Measurements from ENCODE around the gene HOXB7. TPM values are rescaled to one million over a fixed set of nuclear protein-coding genes. Genes with fewer than 3 reads are reported as not detected.

HOXB7 gene
- total RNA-seq, 1 experiment from 2014 or later = 39.7 TPM

DNA sequence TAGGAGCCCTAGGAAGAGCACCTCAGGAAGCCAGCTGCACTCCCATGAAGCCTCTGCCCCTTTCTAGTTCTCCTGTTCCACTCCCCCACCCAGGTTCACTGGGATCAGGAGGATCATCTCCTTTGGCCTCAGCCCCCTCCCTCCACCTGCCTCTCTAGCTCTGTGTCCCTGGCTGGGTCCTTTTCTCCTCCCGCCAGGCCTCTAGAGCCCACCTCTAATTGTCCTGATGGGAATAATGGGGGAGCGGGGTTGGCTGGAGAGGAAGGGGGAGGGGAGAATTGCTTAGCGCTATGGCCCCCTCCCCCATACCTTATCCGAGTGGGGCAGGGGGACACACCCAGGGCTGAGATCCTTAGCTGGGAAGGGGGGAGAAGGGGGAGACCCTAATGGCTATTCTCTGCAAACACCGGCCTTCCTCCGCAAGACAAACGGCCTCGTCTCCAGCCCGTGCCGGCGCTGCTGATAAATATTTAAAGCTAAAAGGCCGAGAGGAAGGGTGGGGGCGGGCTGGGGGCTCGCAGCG is 997 bp downstream of the HOXB7 start:
- peak; percentile 73 for DNase-seq (ENCODE audit: low spot score)

DNA sequence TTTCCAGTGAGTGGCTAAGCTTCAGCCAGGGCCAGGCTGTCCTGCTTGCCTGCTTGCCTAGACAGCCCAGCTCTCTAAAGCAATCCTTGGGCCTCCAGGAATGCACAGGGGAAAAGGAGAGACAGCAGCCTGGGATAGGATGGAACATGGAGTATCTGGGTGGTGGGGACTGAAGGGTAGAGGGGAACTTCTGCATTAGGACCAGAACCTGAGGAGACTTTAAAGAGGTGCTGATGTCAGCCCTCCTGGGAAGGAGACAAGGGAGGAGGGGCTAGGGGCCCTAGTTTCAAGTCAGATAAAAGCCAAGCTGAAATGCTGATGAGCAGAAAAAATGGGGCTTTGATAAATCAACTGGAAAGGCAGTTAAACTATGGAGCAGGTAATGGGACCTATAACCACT is 1.8 kb downstream of the HOXB7 start:
- peak; percentile 72 for DNase-seq (ENCODE audit: low spot score)

DNA sequence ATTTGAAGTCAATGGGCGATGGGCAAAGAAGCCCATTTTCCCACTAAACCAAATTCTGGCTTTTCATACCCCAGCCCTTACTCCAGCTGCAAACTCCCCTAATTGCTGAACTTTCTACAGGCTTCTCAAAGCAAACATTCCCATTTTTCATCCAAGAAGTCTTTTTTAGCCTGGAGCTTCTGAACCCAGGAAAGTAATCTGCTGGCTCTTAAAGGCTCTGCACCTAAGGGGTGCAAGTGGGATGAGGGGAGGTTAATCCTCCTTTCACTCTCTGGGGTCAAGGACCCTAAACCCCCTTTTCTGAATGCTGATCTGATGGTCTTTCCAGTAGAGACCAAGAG is 2.4 kb downstream of the HOXB7 start:
- DNase-seq (ENCODE audit: low spot score) = peak; percentile 70

DNA sequence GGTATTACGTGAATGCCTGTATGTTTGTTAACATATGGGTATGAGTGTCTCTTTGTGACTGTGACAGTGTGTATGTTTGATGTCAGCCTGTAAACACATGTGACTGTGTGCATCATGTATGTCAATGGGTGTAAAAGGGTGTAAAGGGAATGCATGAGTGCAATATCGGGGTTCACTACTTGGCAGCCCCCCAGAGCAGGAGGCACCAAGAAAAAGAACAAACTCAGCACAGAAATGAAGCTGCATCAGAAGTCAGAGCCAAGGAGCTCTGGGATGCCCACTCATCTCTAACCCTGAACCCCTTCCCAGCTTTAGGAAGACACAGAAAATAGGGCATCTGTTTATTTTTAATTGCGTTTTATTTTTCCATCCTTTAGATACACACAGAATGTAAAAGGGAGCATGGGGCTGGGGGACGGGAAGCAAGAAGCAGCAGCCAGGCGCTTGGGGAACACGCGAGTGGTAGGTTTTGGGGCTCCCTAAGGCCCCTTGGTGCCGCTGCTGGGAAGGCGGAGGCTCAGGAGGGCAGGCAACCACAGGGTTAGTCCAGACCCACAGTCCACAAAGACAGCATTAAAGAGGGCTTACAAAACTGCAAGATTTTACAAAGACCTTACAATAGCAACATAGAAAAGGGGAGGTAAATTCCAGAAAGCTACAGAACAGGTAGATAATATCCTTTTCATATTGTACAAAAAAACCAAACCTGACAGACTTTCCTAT is 3.8 kb downstream of the HOXB7 start:
- peak; percentile 74 for DNase-seq (ENCODE audit: low spot score)

DNA sequence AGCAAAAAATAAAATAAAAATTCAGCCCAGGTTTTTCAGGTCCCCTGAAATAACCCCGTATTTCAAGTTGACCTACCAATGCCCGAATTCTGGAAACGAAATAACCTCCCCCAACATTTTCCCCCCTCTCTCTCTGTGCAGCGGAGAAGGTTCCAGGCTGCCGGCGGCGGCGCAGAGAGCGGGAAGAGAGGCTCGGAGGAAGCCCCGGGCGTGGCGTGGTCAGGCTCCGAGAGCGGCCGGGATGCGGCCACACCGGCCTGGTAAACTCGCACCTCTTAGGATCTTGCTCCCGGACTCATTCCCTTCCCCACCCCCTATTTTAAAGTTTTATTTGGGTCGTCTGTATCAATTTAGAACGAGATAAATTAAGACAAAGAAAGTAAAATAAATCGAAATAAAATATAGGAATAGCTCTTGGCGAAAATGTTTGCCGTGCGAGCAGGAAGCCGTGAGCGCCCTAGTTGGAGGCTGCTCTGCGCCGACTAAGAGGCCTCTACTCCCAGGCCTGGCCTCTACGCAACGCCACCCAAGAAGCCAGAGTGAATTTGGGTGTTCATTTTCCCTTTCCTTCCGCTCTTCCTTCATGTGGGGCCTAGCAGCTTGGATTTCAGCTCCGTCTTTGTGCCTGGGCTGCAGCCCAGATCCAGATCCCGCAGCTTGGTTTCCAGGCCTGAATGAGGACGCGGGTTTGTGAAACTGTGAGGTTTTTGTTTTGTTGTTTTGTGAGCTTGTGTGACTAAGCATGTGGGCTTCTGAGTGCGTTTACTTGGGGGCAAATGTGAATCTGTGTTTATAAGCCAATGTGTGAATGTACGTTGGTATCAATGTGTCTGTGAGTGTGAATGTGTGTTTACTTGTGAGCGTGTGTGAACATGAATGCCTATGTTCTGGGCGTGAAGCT is 4.6 kb downstream of the HOXB7 start:
- DNase-seq (ENCODE audit: low spot score) = peak; percentile 75

DNA sequence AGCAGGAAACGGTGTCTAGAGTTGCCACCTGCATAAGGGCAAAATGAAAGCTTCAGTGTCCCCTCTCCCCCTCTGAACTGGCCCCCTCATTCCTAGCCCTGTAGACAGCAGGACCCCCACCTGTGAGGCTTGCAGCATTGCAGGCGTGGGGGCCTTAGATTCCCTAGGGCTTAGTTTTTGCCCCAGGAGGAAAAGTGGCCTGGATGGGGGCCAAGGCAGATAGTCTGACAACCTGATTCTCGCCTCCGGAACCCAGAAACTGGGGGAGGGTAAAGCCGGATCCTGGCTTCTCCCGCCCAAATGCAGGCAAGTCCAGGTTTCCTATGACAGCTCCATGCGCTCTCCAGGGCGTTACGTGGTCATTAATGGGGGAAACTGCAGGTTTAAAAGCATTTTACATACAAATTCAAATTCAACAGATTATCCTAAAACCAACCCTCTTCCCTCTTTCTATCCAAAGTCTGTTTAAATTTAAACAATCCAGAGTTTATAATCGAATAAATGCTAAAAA is 5.4 kb downstream of the HOXB7 start:
- peak; percentile 74 for DNase-seq (ENCODE audit: low spot score)

DNA sequence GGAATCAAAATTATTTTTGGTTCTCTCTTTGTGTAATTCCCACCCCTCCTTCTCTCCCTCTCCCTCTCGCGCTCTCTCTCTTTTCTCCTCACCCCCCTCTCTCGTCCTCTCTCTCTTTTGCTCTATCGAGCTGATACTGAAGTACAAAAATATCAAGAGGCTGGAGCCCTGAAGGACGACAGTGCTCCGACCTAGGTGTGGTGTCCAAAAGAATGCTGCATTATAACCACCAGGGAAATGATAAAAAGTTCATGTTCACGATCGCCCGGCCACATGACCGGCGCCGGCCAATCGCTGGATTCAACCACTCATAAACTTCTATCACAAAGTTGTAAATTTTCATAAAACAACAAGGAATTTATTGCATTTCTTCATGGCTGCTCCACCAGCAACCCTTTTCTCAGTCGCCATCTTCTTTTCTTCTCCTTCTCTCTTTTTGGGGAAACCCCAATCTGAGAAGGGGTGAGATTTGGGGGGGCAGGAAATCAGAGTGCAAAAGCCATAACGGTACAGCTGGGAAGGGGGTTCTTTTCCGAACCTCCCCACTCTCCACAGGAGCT is 6.0 kb downstream of the HOXB7 start, which contains the start of gene HOXB6:
TSS of gene HOXB6 (minus strand) at position 217 of the 560 bp plus-strand sequence. CDS start 6,836 bp downstream, outside the sequence.
- peak; percentile 88 for DNase-seq (ENCODE audit: low spot score)

DNA sequence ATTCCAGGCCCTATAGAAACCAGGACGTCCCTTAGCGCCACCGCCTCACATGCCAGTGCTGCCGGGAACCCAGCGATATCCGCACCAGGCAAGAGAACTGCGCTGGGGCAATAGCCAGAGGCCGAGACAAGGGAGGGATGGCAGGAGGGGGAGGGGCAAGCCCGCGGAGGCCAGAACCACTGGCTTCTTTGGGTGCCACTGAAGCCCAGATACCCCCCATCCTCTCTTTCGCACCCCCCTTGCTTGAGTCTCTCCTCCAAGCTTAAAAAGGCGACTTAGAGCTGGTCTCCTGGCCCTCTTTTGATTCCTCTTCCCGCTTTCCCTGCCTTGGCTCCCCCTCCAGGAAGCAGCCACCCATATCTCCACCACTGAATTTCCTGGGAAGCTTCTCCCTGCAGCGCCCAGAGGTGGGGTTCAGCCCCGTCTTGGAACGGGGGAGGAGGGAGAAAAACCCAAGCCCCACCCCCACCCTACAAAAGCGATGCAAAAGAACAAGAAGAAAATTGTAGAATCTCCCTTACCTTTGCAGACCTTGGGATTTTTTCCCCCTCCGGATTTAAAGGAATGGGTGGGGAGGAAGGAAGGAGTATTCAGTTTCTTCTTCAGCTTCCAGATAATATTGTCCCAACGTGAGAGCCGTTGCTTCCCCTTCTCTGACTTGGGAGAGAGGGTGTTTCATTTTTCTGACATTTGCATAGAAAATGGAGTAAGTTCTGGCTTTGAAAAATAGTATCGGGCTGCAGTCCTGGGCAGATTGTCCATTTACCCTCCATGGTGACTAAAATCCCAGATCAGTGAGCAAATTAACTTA is 6.7 kb downstream of the HOXB7 start:
- DNase-seq (ENCODE audit: low spot score) = peak; percentile 76

DNA sequence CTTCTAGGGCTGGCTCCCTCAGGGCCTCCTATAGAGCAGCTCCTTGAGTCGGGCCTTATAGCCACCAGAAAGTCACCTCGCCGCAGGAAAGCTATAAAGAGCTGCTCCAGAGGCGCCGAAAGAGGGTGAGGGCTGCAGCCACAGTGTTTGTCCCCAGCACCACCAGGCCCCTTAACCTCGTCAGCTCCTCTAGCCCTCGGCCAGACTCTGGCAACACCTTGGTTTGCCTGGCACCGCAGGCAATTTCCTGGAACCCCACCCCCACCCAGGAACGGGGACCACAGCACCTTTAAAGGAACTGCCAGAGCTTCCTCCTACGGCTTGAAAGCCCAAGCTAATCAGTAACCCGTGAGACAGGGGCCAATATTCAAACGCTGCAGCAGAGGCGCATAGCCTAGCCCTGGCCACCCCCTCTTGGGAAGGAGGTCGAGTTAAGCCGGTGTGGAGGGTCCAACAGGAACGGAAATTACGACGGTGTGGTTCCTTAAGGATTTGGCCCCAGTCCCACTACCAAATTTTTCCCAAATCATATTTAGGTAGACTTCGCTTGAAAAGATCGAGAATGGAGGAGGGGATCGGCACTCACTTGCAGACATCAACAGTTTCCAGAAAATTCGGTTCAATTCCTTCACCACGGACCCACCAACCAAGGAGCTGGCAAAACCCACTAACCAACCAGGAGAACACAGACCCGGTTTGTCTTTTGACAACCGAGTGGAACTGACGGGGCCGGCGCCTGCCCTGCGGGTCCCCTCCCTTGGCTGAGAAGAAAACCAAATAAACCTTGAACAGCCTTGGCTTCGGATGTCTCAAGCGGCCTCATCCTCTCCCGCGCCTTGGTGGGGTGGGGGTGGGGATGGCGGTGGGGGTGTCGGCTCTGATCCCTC is 9.0 kb downstream of the HOXB7 start:
- peak; percentile 74 for DNase-seq (ENCODE audit: low spot score)

DNA sequence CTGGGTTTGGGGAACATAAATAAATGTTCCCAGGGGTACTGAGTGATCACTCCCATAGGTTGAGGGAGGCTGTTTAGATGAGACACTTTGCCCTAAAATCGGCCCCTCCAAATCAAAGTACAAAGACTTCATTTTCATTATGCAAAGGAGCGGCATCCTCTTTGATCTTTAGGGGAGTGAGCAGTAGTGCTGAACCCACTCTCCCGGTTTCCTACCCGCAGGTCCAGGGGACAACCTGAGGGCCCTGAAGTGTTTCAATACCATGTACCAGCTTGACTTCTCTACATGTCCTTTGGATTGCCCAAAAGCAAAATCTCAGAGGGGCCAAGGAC is 9.6 kb downstream of the HOXB7 start:
- DNase-seq (ENCODE audit: low spot score) = peak; percentile 73

DNA sequence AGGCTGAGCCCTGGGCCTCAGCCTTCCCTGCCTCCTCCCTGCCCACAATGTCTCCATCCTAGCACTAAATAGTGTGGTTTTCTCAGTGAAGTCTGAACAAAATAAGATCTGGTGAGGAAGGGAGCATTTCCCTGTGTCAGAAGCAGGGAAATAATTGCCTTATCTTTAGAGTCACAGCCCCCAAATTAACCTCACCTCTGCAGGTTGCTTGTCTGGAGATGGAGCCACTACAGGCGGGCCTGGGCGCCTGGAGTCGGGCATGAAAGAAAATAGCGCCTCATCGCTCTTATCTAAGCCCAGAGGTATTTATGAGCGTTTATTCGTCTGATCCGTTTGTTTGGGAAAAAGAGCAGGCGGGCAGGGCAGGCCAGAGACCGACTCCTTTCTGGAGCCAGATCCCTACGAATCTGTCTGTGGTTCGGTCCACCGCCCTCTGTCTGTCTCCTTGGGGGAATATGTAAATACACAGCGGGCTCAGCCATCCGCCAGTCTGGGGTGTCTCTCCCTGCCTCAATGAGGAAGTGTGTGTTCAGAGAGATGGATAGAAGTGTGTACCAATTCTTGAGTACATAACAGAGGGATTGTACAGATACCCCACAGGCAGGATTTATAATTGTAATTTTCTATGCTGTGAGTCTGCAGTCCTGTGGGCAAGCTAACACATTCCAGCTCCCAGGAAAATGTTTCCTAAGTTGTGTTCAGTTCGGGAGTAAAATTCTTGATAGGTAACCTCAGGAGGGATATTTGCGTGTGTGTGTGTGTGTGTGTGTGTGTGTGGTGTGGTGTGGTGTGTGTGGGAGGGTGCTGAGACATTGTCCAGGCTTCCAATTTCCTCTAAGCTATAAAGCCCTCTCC is 10.3 kb downstream of the HOXB7 start:
- peak; percentile 68 for DNase-seq (ENCODE audit: low spot score)

DNA sequence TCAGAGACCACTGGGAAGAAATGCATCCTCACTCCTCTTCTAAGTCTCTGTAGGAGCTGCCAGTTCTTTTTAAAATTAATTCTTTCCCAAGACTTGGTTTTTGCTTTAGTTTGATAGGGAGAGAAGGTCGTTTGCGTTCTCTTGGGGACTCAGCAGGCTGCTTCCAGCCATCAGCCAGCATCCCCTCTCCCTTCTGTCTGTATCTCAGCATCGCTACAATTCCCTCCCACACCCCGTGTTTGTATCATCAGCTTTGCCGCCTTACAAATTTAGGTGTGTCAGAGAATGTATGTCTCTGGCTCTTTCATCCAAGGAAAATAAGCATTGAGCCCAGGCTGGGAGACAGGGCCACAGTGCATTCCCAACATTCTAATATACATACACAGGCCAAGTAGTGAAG is 11.5 kb downstream of the HOXB7 start:
- no peak for DNase-seq (ENCODE audit: low spot score)

DNA sequence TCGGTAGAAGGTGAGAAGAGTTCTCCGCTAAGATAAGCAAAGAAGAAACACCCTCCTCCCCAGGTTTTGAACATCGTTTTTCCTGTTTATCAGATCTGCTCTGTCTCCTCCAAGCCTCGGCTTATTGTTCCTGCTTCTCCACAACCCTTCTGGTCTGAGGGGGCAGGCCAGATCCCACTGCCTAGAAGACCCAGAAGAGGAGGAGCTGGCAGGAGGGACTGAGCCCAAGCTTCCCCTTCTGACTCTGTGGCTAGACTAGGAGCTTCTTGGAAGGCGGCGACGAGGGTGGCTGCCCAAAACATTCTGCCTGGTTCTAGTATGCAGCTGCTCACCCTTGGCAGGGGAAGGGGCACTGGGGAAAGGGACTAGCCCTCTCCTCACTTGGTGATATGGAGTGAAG is 12.1 kb downstream of the HOXB7 start:
- DNase-seq (ENCODE audit: low spot score) = peak; percentile 71

DNA sequence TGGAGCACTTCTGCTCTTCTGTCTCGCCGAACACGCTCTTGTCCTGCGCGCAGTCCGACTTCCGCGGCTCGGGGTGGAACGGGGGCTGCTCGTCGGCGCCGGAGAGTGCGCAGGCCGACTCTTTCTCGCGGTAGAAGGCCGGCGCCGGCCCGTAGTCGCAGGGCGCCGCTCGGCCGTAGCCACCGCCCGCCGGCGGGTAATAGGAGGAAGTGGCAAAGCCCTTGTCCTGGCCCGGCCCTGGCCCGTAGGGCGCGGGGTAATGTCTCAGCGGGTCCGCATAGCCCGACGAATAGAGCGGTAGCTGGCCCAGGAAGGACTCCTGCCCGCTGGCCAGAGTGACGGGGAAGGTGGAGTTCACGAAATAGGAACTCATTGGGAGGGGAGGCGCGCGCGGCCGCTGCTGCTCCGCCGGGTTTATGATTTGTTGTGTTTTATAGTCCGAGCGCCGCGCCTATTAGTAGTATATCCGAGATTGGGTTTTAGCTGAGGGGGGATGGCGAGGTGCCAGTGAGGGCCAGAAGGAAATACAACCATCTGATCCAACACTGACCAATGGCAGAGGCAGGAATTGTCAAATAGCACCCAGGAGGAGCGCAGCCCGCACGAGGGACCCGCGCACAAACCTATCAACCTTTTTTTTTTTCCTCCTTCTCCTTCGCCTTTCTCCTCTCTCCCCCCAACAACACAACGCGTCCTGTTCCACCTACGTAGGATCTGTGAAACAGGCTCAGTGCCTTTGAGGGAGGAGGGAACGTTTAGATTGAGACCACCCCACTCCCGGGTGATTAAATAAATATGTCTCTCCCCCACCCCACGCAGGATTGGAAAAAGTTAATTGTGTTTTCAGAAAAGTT is 12.8 kb downstream of the HOXB7 start:
- peak; percentile 85 for DNase-seq (ENCODE audit: low spot score)

DNA sequence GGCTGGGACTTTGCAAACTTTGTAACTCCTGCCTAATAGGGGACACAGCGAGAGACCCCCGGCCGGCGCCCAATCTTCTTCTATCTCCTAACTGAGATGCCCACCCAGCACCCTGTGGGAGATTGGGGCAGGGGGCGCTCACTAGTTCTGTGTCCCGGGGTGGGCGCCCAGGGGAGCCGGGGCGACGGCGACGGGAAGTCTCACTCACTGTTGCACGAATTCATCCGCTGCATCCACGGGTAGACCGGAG is 13.4 kb downstream of the HOXB7 start:
- no peak for DNase-seq (ENCODE audit: low spot score)

DNA sequence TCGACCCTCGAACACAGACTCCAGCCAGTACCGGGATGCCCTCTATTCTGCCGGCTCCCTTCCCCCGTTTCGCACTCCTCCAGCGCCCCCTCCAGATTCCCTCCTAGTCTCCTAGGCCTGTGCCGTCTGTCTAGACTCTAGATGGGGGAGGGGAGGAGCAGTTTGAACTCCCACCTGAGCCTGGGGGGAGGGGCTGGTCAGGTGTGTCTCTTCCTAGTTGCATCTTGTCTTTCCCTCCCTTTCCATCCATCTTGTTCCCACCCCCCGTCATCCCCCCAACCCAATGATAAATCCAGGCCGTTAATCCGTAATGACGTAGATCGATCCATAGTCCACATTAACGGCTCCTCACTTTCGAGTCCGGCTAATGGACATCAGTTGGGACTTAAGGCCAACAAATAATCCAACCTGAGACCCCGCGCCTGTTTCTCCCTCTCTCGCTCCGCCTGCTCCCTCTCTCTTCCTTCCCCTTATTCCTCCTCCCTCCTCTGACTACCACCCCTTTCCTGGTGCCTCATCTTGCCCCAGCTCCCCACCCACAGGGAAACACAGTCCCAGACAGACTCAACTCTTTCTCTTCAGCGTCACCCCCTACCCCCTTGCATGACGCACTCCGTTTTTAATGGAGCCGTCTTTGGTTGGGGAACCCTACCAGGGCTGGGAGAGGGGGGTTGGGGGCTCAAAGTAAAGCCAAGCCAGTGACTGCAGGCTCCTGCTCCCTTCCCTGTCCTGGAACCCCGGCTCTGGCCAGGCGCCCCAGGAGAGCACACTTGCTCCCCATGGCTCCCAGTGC is 13.9 kb downstream of the HOXB7 start:
- peak; percentile 75 for DNase-seq (ENCODE audit: low spot score)

DNA sequence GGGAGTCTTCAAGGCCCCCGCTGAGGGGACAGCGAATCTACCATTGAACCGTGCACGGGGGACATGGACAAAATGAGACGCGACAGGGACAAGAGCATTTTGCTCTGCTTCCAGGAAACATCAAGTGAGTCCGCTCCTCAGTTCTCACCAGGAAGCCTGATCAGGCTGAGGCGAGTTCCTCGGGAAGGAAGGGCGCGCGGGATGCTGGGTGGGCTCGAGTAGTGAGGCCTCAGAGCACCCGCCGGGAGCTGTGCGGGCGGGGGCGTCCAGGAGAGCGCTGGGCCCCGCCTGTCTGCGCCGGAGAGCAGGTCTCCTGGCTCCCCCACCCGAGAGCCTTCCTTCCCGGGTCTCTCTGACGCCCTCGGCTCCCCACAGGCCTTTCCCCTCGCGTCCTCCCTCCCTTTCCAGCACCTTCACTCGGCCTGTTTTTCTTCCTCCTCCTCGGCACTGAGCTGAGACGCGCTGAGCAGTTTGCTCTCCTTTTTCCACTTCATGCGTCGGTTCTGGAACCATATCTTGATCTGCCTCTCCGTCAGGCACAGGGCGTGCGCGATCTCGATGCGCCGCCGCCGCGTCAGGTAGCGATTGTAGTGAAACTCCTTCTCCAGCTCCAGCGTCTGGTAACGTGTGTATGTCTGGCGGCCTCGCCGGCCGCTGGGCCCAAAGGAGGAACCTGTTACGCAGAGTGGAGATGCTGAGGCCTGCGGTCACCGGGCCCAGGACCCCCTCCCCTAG is 14.7 kb downstream of the HOXB7 start:
- peak; percentile 76 for DNase-seq (ENCODE audit: low spot score)
